Smooth muscle cell (in vitro differentiated cells): ENCODE data around the gene MYB. TPM values are rescaled to one million over a fixed set of nuclear protein-coding genes. Genes with fewer than 3 reads are reported as not detected.

Experiments used
- DNase-seq: peaks from one replicate; lab custom pipeline; 2025; ENCODE audit not compliant: unreplicated experiment; lab: John Stamatoyannopoulos, UW
- H2AFZ ChIP-seq: fragments of 200-600 bp; sonication (generic); 2 replicates; pipeline ENCODE4 v1.6.0; 2016; ENCODE audit warnings: antibody characterized with exemption, low read depth, mild to moderate bottlenecking
- H3F3A ChIP-seq: fragments of 200-600 bp; sonication (generic); 2 replicates; pipeline ENCODE4 v1.6.0; 2017; ENCODE audit warnings: antibody characterized with exemption, low read depth
- H3K27ac ChIP-seq: fragments of 200-600 bp; sonication (generic); 2 replicates; pipeline ENCODE4 v1.5.1; 2016; ENCODE audit warnings: low read depth, mild to moderate bottlenecking
- H3K27me3 ChIP-seq: fragments of 200-600 bp; sonication (generic); 2 replicates; pipeline ENCODE4 v1.6.1; 2016; ENCODE audit warnings: low read depth, mild to moderate bottlenecking
- H3K36me3 ChIP-seq: fragments of 200-600 bp; sonication (generic); 2 replicates; pipeline ENCODE4 v1.5.1; 2016; ENCODE audit warnings: low read depth
- H3K4me1 ChIP-seq: fragments of 200-600 bp; sonication (generic); 2 replicates; pipeline ENCODE4 v1.5.1; 2016; ENCODE audit warnings: low read depth
- H3K4me2 ChIP-seq: fragments of 200-600 bp; sonication (generic); 2 replicates; pipeline ENCODE4 v1.6.0; 2016; ENCODE audit warnings: mild to moderate bottlenecking
- H3K4me3 ChIP-seq: fragments of 200-600 bp; sonication (generic); 2 replicates; pipeline ENCODE4 v1.5.1; 2016; ENCODE audit warnings: mild to moderate bottlenecking
- H3K79me2 ChIP-seq: fragments of 200-600 bp; sonication (generic); 2 replicates; pipeline ENCODE4 v1.6.0; 2016; ENCODE audit warnings: low read depth, mild to moderate bottlenecking
- H3K9ac ChIP-seq: fragments of 200-600 bp; sonication (generic); 2 replicates; pipeline ENCODE4 v1.6.0; 2016; ENCODE audit warnings: low read depth
- H3K9me3 ChIP-seq: fragments of 200-600 bp; sonication (generic); replicated peaks from 2 replicates; pipeline ENCODE4 v1.5.1; 2016; ENCODE audit warnings: low read depth
- H4K20me1 ChIP-seq: fragments of 200-600 bp; sonication (generic); 2 replicates; pipeline ENCODE4 v1.6.0; 2016; ENCODE audit warnings: low read depth
- CTCF ChIP-seq: fragments of 200-600 bp; sonication (generic); IDR thresholded peaks from 2 replicates; pipeline ENCODE4 v1.5.1; 2017; ENCODE audit warnings: borderline replicate concordance, mild to moderate bottlenecking, antibody characterized with exemption; ENCODE audit not compliant: insufficient read depth, poor library complexity, severe bottlenecking
- WGBS: methylation state at CpG from one replicate; pipeline ENCODE4 v1.1.7; 2016; ENCODE audit warnings: low lambda C conversion rate; 5-methylcytosine and 5-hydroxymethylcytosine counted together
- polyA plus RNA-seq: library from polyadenylated mRNA; unstranded; fragments of >200 nt; fragmentation: Nextera tagmentation; extraction: Ambion mirVana; gene quantifications from 2 replicates; pipeline ENCODE4 v1.2.1, GENCODE V29; 2016
- total RNA-seq: library from RNA; depleted of rRNA; stranded (reverse); fragments of >200 nt; gene quantifications from 2 replicates; pipeline ENCODE4 v1.2.3, GENCODE V29; 2014

The MYB gene
- total and polyA plus RNA-seq, 2 experiments from 2014 or later = 0.25 to 1.2 TPM

GRCh38 chr6:135261872-135262725, 81.0 kb downstream of the MYB start:
- no peaks in the 10 kb centered on the region for H3K79me2 ChIP-seq
- TF ChIP-seq CTCF = no peak
- no peaks in the 10 kb centered on the region for H3K36me3 ChIP-seq
- H4K20me1 ChIP-seq = no peaks in the 10 kb centered on the region
- H3K4me3 ChIP-seq = no peak overlapping the region
- no peak overlapping the region for H3K9ac ChIP-seq
- DNase-seq = no peak
- H3K9me3 ChIP-seq = no peaks in the 10 kb centered on the region
- 90% methylated on average over 15 of the region's 15 CpGs for WGBS
- H3K4me1 ChIP-seq = no peaks in the 10 kb centered on the region
- no peaks in the 10 kb centered on the region for H3F3A ChIP-seq
- no peaks in the 10 kb centered on the region for H3K27me3 ChIP-seq
- no peak overlapping the region for H3K4me2 ChIP-seq
- H2AFZ ChIP-seq = no peak overlapping the region
- no peak overlapping the region for H3K27ac ChIP-seq

GRCh38 chr6:135265278-135265677, 84.2 kb downstream of the MYB start:
- Histone ChIP-seq H3K4me3 (no peak overlapping the region), H3K9me3 (no peaks in the 10 kb centered on the region), H3K27ac (no peak overlapping the region), H3K9ac (no peak overlapping the region), H4K20me1 (no peaks in the 10 kb centered on the region), H3K4me2 (no peak overlapping the region), H3K4me1 (no peaks in the 10 kb centered on the region), H3K36me3 (no peaks in the 10 kb centered on the region), H2AFZ (no peak overlapping the region), H3K27me3 (no peaks in the 10 kb centered on the region), H3F3A (no peaks in the 10 kb centered on the region), H3K79me2 (no peaks in the 10 kb centered on the region)
- DNase-seq = no peak
- WGBS = 87% methylated on average over 3 of the region's 3 CpGs
- TF ChIP-seq CTCF = no peak

GRCh38 chr6:135266675-135267074, 85.6 kb downstream of the MYB start:
- Histone ChIP-seq H3K9me3 (no peaks in the 10 kb centered on the region), H3K79me2 (no peaks in the 10 kb centered on the region), H4K20me1 (no peaks in the 10 kb centered on the region), H3K36me3 (no peaks in the 10 kb centered on the region), H2AFZ (no peak overlapping the region), H3K4me3 (no peak overlapping the region), H3K9ac (no peak overlapping the region), H3K4me1 (no peaks in the 10 kb centered on the region), H3K4me2 (no peak overlapping the region), H3K27ac (no peak overlapping the region), H3F3A (no peaks in the 10 kb centered on the region), H3K27me3 (peaks cover 10% of the 10 kb centered on the region)
- no peak for TF ChIP-seq CTCF
- no peak for DNase-seq
- WGBS = 91% methylated on average over 8 of the region's 8 CpGs

- no peak overlapping the region for H3K9ac ChIP-seq
- no peaks in the 10 kb centered on the region for H3K9me3 ChIP-seq
- peaks cover 10% of the 10 kb centered on the region for H3K27me3 ChIP-seq
- no peak for TF ChIP-seq CTCF
- H4K20me1 ChIP-seq = no peaks in the 10 kb centered on the region
- H3K4me2 ChIP-seq = no peak overlapping the region
- H3K27ac ChIP-seq = no peak overlapping the region
- no peak overlapping the region for H3K4me3 ChIP-seq
- 94% methylated on average over 2 of the region's 2 CpGs for WGBS
- no peaks in the 10 kb centered on the region for H3K36me3 ChIP-seq
- H3F3A ChIP-seq = no peaks in the 10 kb centered on the region
- H3K79me2 ChIP-seq = no peaks in the 10 kb centered on the region
- H2AFZ ChIP-seq = no peak overlapping the region
- DNase-seq = no peak
- H3K4me1 ChIP-seq = no peaks in the 10 kb centered on the region
Observed at GRCh38 chr6:135267085-135267484, 86.0 kb downstream of the MYB start.
